HepG2 (cell line): ENCODE measurements around the gene MXRA8. TPM values are rescaled to one million over a fixed set of nuclear protein-coding genes. Genes with fewer than 3 reads are reported as not detected.

Source experiments
- PRDM15 ChIP-seq: sonication (generic); formaldehyde crosslinking; IDR thresholded peaks from 2 replicates; pipeline ENCODE4 v1.4.0; 2020; ENCODE audit warnings: missing genetic modification reagents
- TBX2 ChIP-seq: sonication (generic); formaldehyde crosslinking; IDR thresholded peaks from 2 replicates; pipeline ENCODE4 v1.5.0; 2020; ENCODE audit warnings: missing genetic modification reagents, mild to moderate bottlenecking, borderline replicate concordance
- U2AF2 ChIP-seq: fragments of 200-400 bp; formaldehyde crosslinking; IDR thresholded peaks from 2 replicates; pipeline ENCODE4 v1.6.1; 2017; ENCODE audit warnings: low read depth, mild to moderate bottlenecking, low read length
- ZNF142 ChIP-seq: sonication (generic); formaldehyde crosslinking; IDR thresholded peaks from 2 replicates; pipeline ENCODE4 v1.4.0; 2020; ENCODE audit warnings: missing genetic modification reagents
- ZNF431 ChIP-seq: sonication (generic); formaldehyde crosslinking; IDR thresholded peaks from 2 replicates; pipeline ENCODE4 v1.9.0; 2022; ENCODE audit warnings: missing genetic modification reagents, low read depth, mild to moderate bottlenecking, borderline replicate concordance
- ZNF784 ChIP-seq: sonication (generic); formaldehyde crosslinking; IDR thresholded peaks from 2 replicates; pipeline ENCODE4 v1.5.1; 2020; ENCODE audit warnings: missing genetic modification reagents, mild to moderate bottlenecking, borderline replicate concordance
- polyA plus RNA-seq, 8 experiments: library from polyadenylated mRNA; depleted of rRNA in 3 of 8; stranded (reverse) in 7 of 8; unstranded in 1 of 8; fragments of >200 nt; fragmentation: Illumina TruSeq in 4 of 8; extraction: Trizol in 4 of 8; gene quantifications; 2 replicates each; pipeline versions ENCODE4 v1.2.1 to v1.2.3, GENCODE V29; 2011 to 2016; ENCODE audit warnings: low read depth in 4 of 8, missing spikeins in 1 of 8, mixed read lengths in 1 of 8; ENCODE audit not compliant: insufficient read depth in 1 of 8
- total RNA-seq, 5 experiments: library from RNA; depleted of rRNA; stranded (reverse); fragments of >200 nt; fragmentation: Illumina TruSeq; extraction: Trizol; gene quantifications; 2 replicates each; pipeline ENCODE4 v1.2.3, GENCODE V29; 2016; ENCODE audit warnings: low read depth in 1 of 5
- TF ChIP-seq, protein P1 (sequence below): sonication (generic); formaldehyde crosslinking; IDR thresholded peaks from 2 replicates; pipeline ENCODE4 v1.9.0; 2021; ENCODE audit warnings: mild to moderate bottlenecking, missing genetic modification reagents
- TF ChIP-seq, protein P2 (sequence below): sonication (generic); formaldehyde crosslinking; IDR thresholded peaks from 2 replicates; pipeline ENCODE4 v1.8.1; 2023; ENCODE audit warnings: mild to moderate bottlenecking, moderate library complexity, missing genetic modification reagents

MXRA8 gene
- total and polyA plus RNA-seq, 2 of the 13 experiments (the other 11 are each of a cell fraction or from before 2014, with no cell fraction given), result 19.8 to 44.8 TPM

DNA sequence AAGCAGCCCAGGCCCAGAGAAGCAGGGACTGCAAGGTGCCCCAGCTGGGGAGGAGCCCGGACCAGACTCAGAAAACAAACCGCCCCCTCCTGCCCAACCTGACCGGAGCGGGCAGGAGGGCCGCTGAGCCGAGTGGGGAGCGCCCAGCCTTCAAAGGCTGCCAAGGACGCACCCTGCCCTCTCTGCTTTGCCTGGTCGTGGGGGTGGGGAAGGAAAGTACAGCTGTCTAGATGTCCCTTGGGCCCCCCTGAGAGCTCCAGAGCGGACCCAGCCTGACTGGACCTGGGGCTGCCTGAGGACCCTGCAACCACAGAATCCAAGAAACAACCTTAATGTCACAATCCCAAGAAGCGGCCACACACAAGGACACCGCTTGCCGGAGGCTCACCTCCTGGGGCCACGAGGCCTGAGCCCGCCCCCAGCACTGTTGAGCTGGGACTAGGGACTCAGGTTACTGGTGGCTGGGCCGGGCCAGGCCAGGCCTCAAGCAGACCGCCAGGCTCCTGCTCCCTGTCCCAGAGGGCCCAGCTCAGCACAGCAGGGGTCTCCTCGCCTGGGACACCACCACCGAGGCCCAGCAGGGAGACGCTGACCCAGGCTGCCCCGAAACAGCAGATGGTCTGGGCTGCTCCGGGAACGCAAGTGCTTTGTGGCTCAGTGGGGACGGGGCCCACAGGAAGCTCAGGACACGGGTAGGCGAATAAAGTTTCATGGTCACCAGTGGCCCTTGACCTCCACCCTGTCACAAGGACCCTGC lies 10.5 kb downstream of the MXRA8 start (continued):
- TF ChIP-seq ZNF142 (CRISPR knock-in tag), result peak; percentile 20; the same call in 1 of the 2 replicates
- TF ChIP-seq ZNF784, result no peak
- TF ChIP-seq ZNF431 (CRISPR knock-in tag), result no peak
- no peak for TF ChIP-seq U2AF2
- TF ChIP-seq, protein P1, sequence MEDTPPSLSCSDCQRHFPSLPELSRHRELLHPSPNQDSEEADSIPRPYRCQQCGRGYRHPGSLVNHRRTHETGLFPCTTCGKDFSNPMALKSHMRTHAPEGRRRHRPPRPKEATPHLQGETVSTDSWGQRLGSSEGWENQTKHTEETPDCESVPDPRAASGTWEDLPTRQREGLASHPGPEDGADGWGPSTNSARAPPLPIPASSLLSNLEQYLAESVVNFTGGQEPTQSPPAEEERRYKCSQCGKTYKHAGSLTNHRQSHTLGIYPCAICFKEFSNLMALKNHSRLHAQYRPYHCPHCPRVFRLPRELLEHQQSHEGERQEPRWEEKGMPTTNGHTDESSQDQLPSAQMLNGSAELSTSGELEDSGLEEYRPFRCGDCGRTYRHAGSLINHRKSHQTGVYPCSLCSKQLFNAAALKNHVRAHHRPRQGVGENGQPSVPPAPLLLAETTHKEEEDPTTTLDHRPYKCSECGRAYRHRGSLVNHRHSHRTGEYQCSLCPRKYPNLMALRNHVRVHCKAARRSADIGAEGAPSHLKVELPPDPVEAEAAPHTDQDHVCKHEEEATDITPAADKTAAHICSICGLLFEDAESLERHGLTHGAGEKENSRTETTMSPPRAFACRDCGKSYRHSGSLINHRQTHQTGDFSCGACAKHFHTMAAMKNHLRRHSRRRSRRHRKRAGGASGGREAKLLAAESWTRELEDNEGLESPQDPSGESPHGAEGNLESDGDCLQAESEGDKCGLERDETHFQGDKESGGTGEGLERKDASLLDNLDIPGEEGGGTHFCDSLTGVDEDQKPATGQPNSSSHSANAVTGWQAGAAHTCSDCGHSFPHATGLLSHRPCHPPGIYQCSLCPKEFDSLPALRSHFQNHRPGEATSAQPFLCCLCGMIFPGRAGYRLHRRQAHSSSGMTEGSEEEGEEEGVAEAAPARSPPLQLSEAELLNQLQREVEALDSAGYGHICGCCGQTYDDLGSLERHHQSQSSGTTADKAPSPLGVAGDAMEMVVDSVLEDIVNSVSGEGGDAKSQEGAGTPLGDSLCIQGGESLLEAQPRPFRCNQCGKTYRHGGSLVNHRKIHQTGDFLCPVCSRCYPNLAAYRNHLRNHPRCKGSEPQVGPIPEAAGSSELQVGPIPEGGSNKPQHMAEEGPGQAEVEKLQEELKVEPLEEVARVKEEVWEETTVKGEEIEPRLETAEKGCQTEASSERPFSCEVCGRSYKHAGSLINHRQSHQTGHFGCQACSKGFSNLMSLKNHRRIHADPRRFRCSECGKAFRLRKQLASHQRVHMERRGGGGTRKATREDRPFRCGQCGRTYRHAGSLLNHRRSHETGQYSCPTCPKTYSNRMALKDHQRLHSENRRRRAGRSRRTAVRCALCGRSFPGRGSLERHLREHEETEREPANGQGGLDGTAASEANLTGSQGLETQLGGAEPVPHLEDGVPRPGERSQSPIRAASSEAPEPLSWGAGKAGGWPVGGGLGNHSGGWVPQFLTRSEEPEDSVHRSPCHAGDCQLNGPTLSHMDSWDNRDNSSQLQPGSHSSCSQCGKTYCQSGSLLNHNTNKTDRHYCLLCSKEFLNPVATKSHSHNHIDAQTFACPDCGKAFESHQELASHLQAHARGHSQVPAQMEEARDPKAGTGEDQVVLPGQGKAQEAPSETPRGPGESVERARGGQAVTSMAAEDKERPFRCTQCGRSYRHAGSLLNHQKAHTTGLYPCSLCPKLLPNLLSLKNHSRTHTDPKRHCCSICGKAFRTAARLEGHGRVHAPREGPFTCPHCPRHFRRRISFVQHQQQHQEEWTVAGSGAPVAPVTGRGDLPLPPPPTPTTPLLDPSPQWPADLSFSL (CRISPR knock-in tag), result 0 out of 2 replicates have a peak, but pooled peaks have one; percentile 28
- TF ChIP-seq, protein P2, sequence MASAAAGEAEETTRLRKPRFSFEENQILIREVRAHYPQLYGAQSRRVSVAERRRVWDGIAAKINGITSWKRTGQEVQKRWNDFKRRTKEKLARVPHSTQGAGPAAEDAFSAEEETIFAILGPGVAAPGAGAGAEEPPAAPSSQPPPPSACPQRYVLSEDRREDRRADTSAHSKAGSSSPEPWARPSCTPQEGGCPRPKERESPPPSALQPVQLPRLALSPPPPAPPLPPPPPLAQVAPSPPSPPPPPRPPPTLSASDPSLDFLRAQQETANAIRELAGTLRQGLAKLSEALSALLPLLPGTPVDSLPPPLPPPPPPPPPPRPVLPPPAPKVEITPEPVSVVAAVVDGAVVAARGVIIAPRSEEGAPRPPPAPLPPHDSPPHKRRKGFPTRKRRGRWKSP (CRISPR knock-in tag), result 0 out of 2 replicates have a peak, but pooled peaks have one; percentile 36
- TF ChIP-seq PRDM15, result no peak
- peak; percentile 48; the same call in 1 of the 2 replicates for TF ChIP-seq TBX2 (CRISPR knock-in tag)
